IPS-18a (cell line): ENCODE measurements around the gene EEF1AKMT3.
"Not testable (repeated sequence)": the region's sequence is repeated elsewhere in the genome, so short reads cannot be mapped to it uniquely, and the experiment has no call there.

ENCODE experiments used
- H3K27ac ChIP-seq: one replicate; pipeline ENCODE4 v1.5.1; 2013; ENCODE audit warnings: low read length
- H3K27me3 ChIP-seq: one replicate; pipeline ENCODE4 v1.6.1; 2013; ENCODE audit warnings: mild to moderate bottlenecking, low read length; ENCODE audit not compliant: control insufficient read depth, insufficient read depth
- H3K36me3 ChIP-seq: one replicate; pipeline ENCODE4 v1.6.1; 2013; ENCODE audit warnings: low read depth, low read length; ENCODE audit not compliant: control insufficient read depth
- H3K4me1 ChIP-seq: one replicate; pipeline ENCODE4 v1.6.1; 2013; ENCODE audit warnings: low read depth, low read length; ENCODE audit not compliant: control insufficient read depth
- H3K4me3 ChIP-seq: one replicate; pipeline ENCODE4 v1.5.1; 2013; ENCODE audit warnings: low read length
- H3K9ac ChIP-seq: one replicate; pipeline ENCODE4 v1.6.1; 2013; ENCODE audit warnings: mild to moderate bottlenecking, low read length, moderate library complexity
- H3K9me3 ChIP-seq: one replicate; pipeline ENCODE4 v1.6.1; 2013; ENCODE audit warnings: low read depth, low read length; ENCODE audit not compliant: control insufficient read depth

Gene EEF1AKMT3

GRCh38 chr12:57774634-57775033 lies 2.2 kb downstream of the EEF1AKMT3 start:
- not testable (repeated sequence) for H3K9ac ChIP-seq, H3K9me3 ChIP-seq, H3K4me1 ChIP-seq, H3K4me3 ChIP-seq, H3K27me3 ChIP-seq, H3K27ac ChIP-seq
- H3K36me3 ChIP-seq = peaks cover 12% of the 10 kb centered on the region

DNA sequence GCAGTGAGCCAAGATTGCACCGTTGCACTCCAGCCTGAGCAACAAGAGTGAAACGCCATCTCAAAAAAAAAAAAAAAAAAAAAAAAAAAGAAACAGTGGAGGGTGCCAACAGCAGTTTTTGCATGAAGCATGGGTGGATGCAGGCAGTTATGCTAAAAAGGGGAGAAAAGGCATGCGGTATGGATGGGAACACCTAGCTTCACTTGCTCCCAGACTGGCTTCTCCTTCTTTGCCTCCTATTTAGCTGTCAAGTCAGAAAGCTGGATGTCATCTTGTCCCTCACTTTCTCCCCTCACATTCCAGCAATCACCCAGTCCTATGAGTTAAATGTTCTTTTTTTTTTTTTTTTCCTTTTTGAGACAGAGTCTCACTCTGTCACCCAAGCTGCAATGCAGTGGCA lies 2.6 kb downstream of the EEF1AKMT3 start:
- Histone ChIP-seq H3K27ac (no peak overlapping the region), H3K9me3 (no peaks in the 10 kb centered on the region), H3K4me3 (no peak overlapping the region), H3K27me3 (peaks cover 8% of the 10 kb centered on the region), H3K9ac (no peak overlapping the region), H3K4me1 (no peaks in the 10 kb centered on the region), H3K36me3 (peaks cover 8% of the 10 kb centered on the region)

GRCh38 chr12:57775563-57776246 lies 3.3 kb downstream of the EEF1AKMT3 start:
- peaks cover 1% of the 10 kb centered on the region for H3K36me3 ChIP-seq
- no peak overlapping the region for H3K9ac ChIP-seq
- H3K9me3 ChIP-seq = no peaks in the 10 kb centered on the region
- no peak overlapping the region for H3K4me3 ChIP-seq
- no peaks in the 10 kb centered on the region for H3K4me1 ChIP-seq
- H3K27me3 ChIP-seq = peaks cover 8% of the 10 kb centered on the region
- no peak overlapping the region for H3K27ac ChIP-seq

GRCh38 chr12:57776247-57776587 lies 3.8 kb downstream of the EEF1AKMT3 start:
- Histone ChIP-seq H3K27me3 (peaks cover 8% of the 10 kb centered on the region), H3K27ac (no peak overlapping the region), H3K9ac (no peak overlapping the region), H3K4me3 (no peak overlapping the region), H3K36me3 (no peaks in the 10 kb centered on the region), H3K9me3 (no peaks in the 10 kb centered on the region), H3K4me1 (no peaks in the 10 kb centered on the region)

DNA sequence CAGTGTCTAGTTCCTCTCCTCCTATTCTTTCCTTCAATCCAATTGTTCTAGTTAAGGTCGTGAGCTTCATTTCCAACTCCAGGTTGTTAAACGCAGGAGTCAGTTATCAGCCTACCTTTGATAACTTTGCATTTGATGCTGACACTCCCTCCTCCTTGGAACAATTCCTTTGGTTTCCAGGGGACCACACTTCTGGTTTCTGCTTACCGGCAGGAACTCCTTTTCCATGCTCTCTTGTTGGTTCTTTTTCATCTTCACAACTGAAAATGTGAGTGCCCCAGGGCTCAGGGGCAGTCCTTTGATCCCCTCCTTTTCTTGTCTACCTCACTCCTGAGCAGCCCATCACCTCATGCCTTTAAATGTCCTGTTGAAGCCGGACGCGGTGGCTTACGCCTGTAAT lies 5.0 kb downstream of the EEF1AKMT3 start:
- peaks cover 8% of the 10 kb centered on the region for H3K27me3 ChIP-seq
- no peaks in the 10 kb centered on the region for H3K36me3 ChIP-seq
- no peaks in the 10 kb centered on the region for H3K9me3 ChIP-seq
- no peak overlapping the region for H3K4me3 ChIP-seq
- no peak overlapping the region for H3K9ac ChIP-seq
- no peaks in the 10 kb centered on the region for H3K4me1 ChIP-seq
- H3K27ac ChIP-seq = no peak overlapping the region

- no peaks in the 10 kb centered on the region for H3K9me3 ChIP-seq
- H3K4me1 ChIP-seq = no peaks in the 10 kb centered on the region
- no peak overlapping the region for H3K27ac ChIP-seq
- no peak overlapping the region for H3K9ac ChIP-seq
- peaks cover 7% of the 10 kb centered on the region for H3K27me3 ChIP-seq
- H3K4me3 ChIP-seq = no peak overlapping the region
- H3K36me3 ChIP-seq = no peaks in the 10 kb centered on the region
Measured at GRCh38 chr12:57777911-57778310, 5.5 kb downstream of the EEF1AKMT3 start.

DNA sequence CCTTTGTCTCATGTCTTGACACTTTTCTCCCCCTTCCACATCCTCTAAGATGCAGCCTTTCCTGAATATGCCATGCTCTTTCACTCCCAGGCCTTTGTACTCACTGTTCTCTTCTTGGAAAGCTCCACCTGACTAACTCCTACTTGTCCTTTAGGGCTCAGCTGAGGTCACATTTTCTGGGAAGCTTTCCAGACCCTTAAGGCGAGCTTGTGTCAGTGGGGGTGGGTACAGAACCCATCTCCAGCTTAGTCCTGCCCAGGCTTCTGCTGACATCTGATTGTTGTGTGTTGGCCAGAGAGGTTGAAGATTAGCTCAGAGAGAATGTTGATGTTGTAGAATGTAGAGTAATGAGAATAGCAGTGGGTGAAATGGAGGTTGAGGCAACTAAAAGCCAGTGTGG lies 7.3 kb downstream of the EEF1AKMT3 start:
- Histone ChIP-seq H3K9ac (no peak overlapping the region), H3K27ac (no peak overlapping the region), H3K4me3 (no peak overlapping the region), H3K36me3 (no peaks in the 10 kb centered on the region), H3K27me3 (no peaks in the 10 kb centered on the region), H3K9me3 (no peaks in the 10 kb centered on the region), H3K4me1 (no peaks in the 10 kb centered on the region)

GRCh38 chr12:57780284-57780897 lies 8.0 kb downstream of the EEF1AKMT3 start:
- Histone ChIP-seq H3K27ac (no peak overlapping the region), H3K9ac (no peak overlapping the region), H3K4me3 (no peak overlapping the region), H3K36me3 (no peaks in the 10 kb centered on the region), H3K4me1 (no peaks in the 10 kb centered on the region), H3K27me3 (no peaks in the 10 kb centered on the region), H3K9me3 (no peaks in the 10 kb centered on the region)

DNA sequence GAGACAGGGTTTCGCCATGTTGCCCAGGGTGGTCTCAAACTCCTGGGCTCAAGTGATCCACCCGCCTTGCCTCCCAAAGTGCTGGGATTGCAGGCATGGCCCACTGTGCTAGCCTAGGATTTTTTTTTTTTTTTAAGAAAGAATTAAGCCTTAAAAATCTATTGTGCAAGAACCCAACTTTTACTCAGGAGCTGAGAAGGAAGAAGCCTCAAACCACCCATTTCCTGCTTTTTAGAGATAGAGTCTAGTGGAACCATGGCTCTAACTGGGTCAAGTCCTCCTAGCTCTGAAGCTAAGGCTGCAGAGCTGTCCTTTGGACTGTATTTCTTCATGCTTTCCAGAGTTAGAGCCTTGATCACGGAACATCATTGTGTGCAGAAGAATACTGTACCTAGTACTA lies 8.8 kb downstream of the EEF1AKMT3 start:
- Histone ChIP-seq H3K9ac (no peak overlapping the region), H3K36me3 (peaks cover 8% of the 10 kb centered on the region), H3K27me3 (no peaks in the 10 kb centered on the region), H3K4me3 (no peak overlapping the region), H3K4me1 (no peaks in the 10 kb centered on the region), H3K27ac (no peak overlapping the region), H3K9me3 (no peaks in the 10 kb centered on the region)

DNA sequence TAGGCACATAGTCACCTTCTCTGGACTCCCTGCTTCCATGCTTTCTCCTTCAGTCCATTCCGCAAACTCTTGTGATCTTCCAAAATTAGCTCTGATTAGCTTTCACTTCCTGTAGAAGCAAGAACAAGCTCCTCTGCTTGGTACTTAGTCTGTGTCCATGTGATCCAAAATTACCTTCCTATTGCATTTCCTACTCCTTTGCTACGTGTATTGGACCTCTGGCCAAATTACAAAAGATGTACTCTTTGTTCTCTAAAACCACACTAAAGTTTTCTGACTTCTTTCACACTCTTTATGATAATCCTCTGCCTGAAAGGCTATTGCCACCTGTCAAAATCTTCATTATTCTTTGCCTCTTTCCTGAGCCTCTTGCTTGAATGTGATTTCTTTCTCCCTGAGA lies 9.4 kb downstream of the EEF1AKMT3 start:
- Histone ChIP-seq H3K4me3 (no peak overlapping the region), H3K9me3 (no peaks in the 10 kb centered on the region), H3K9ac (no peak overlapping the region), H3K4me1 (no peaks in the 10 kb centered on the region), H3K27me3 (no peaks in the 10 kb centered on the region), H3K27ac (no peak overlapping the region), H3K36me3 (peaks cover 13% of the 10 kb centered on the region)

DNA sequence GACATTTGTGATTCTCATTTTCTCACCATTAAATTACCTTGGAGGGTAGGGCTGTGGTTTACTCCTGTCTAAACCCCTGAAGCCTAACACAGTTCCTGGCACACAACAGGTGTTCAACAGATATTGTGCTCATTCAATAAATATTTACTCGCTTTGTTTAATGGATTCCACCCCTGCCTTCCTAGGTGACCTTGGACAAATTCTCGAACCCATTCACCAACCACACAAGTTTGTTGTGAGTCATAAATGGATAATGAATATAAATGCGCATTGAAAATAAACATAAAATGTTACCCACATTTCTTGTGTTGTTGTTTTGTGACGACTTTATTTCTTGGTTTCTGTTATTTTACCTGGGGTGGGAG lies 9.8 kb downstream of the EEF1AKMT3 start:
- no peaks in the 10 kb centered on the region for H3K27me3 ChIP-seq
- no peaks in the 10 kb centered on the region for H3K9me3 ChIP-seq
- no peak overlapping the region for H3K9ac ChIP-seq
- H3K4me3 ChIP-seq = peak overlapping the region; percentile 99
- H3K36me3 ChIP-seq = peaks cover 18% of the 10 kb centered on the region
- H3K27ac ChIP-seq = no peak overlapping the region
- H3K4me1 ChIP-seq = no peaks in the 10 kb centered on the region
